ENCODE data around the gene LIN28A.

DNA sequence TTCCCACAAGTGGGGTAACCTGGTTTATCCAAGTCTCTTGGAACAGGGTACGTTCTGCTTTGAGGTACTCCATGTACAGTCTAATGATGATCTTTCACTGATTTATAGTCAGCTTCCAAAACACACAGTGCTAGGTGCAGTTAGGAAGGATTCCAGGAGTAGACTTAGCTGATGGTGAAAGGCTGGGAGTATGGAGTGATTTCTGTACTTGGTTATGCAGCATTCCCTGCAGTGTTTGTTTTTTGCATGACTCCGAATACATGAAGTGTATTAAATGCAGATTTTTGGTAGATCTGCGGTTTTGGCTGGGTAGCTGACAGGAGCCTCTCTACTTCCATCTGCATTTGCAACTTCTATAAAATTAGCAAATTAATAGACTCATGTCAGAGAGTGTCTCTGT, 65.4 kb downstream of the LIN28A start:
- TF ChIP-seq, protein P1, sequence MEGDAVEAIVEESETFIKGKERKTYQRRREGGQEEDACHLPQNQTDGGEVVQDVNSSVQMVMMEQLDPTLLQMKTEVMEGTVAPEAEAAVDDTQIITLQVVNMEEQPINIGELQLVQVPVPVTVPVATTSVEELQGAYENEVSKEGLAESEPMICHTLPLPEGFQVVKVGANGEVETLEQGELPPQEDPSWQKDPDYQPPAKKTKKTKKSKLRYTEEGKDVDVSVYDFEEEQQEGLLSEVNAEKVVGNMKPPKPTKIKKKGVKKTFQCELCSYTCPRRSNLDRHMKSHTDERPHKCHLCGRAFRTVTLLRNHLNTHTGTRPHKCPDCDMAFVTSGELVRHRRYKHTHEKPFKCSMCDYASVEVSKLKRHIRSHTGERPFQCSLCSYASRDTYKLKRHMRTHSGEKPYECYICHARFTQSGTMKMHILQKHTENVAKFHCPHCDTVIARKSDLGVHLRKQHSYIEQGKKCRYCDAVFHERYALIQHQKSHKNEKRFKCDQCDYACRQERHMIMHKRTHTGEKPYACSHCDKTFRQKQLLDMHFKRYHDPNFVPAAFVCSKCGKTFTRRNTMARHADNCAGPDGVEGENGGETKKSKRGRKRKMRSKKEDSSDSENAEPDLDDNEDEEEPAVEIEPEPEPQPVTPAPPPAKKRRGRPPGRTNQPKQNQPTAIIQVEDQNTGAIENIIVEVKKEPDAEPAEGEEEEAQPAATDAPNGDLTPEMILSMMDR (IDR thresholded peaks at IDR 0.05; ENCODE audit: borderline replicate concordance, extremely low read depth, low read length, poor library complexity, severe bottlenecking): no peak
- TF ChIP-seq EZH2 (IDR thresholded peaks at IDR 0.05; ENCODE audit: borderline replicate concordance, low read depth, low read length, severe bottlenecking): no peak
